ENCODE results near the gene SLC35G1. TPM values are rescaled to one million over a fixed set of nuclear protein-coding genes. Genes with fewer than 3 reads are reported as not detected.

SLC35G1 gene
- total and polyA plus RNA-seq, 2 of the 8 experiments (the other 6 are each of a cell fraction or from before 2014, with no cell fraction given) = 6.2 to 6.4 TPM

GRCh38 chr10:93867525-93867924 lies 26.3 kb upstream of the SLC35G1 start:
- no peak overlapping the region for H4K91ac ChIP-seq (replicated peaks; ENCODE audit: insufficient read length, low read length)
- no peaks in the 10 kb centered on the region; a peak in 1 of 7 replicates for H3K27me3 ChIP-seq (replicated peaks in 1 of 4; ENCODE audit: control insufficient read depth in 3 of 4, extremely low read depth in 1 of 4, insufficient read depth in 3 of 4, low read length in 3 of 4)
- no peak overlapping the region for H3K56ac ChIP-seq (replicated peaks; ENCODE audit: insufficient read length, low read depth, low read length)
- H2BK15ac ChIP-seq (ENCODE audit: low read length) = no peak overlapping the region
- WGBS, 2 experiments (ENCODE audit: extremely low coverage in 1 of 2, insufficient coverage in 1 of 2, insufficient read length in 1 of 2, insufficient replicate concordance in 2 of 2, low coverage in 1 of 2, low lambda C conversion rate in 2 of 2, missing lambda C conversion rate in 1 of 2) = 89% methylated on average over 1 of the region's 1 CpG; no CpG with 5 or more reads in 1 of the 2 experiments
- DNase-seq (ENCODE audit: low read depth in 1 of 2, low spot score in 2 of 2) (no peak), FAIRE-seq (no peak)
- H3K4me2 ChIP-seq (ENCODE audit: insufficient read depth in 1 of 2, low read depth in 2 of 2, low read length in 2 of 2) = no peak overlapping the region
- H2AK5ac ChIP-seq (ENCODE audit: low read depth, low read length) = no peak overlapping the region
- H3K18ac ChIP-seq (ENCODE audit: extremely low read depth, low read length) = no peak overlapping the region
- H4K20me1 ChIP-seq (replicated peaks in 1 of 2; ENCODE audit: control insufficient read depth in 1 of 2, insufficient read depth in 2 of 2, low read length in 2 of 2) = no peaks in the 10 kb centered on the region
- H3K4me1 ChIP-seq (replicated peaks in 1 of 4; ENCODE audit: control insufficient read depth in 3 of 4, insufficient read depth in 4 of 4, low read length in 3 of 4) = no peaks in the 10 kb centered on the region
- no peaks in the 10 kb centered on the region for H3K79me1 ChIP-seq (ENCODE audit: low read depth, low read length)
- H3K27ac ChIP-seq (ENCODE audit: low read depth, low read length) = no peak overlapping the region
- H2BK5ac ChIP-seq (ENCODE audit: low read depth, low read length) = no peak overlapping the region
- H3K9me3 ChIP-seq (ENCODE audit: insufficient read depth in 2 of 2, low read depth in 1 of 2, low read length in 1 of 2) = peaks cover under 1% of the 10 kb centered on the region in 2 experiments; a peak in 1 of 4 replicates
- ChIA-PET POLR2A (ENCODE audit: partially characterized antibody) (no interaction called here), CTCF (ENCODE audit: partially characterized antibody) (interaction anchor here (1.3 to 3.5 kb wide), 4 partner anchors 46 to 122 kb away, joined by 3 to 12 read pairs (median 4); no protein-coding TSS in a partner anchor)
- H4K5ac ChIP-seq (ENCODE audit: insufficient read length, low read depth, low read length) = no peak overlapping the region
- H4K8ac ChIP-seq (ENCODE audit: extremely low read depth, insufficient read depth, low read length) = no peak overlapping the region
- no peak overlapping the region; the same call in 1 of the 2 replicates for H2AFZ ChIP-seq (ENCODE audit: low read length)
- H2BK12ac ChIP-seq (ENCODE audit: low read depth, low read length) = no peak overlapping the region
- no peak overlapping the region for H2BK120ac ChIP-seq (replicated peaks; ENCODE audit: low read depth, low read length)
- no peak overlapping the region for H3K14ac ChIP-seq (ENCODE audit: insufficient read length)
- H3K23ac ChIP-seq (ENCODE audit: insufficient read length) = no peak overlapping the region
- H3K23me2 ChIP-seq (ENCODE audit: low read depth, low read length) = no peaks in the 10 kb centered on the region
- H3K4me3 ChIP-seq (ENCODE audit: extremely low read depth in 1 of 4, insufficient read depth in 2 of 4, low read depth in 3 of 4, low read length in 4 of 4) = no peak overlapping the region
- no peaks in the 10 kb centered on the region for H3K79me2 ChIP-seq (ENCODE audit: control insufficient read depth in 1 of 2, insufficient read depth in 2 of 2, low read length in 2 of 2)
- H2BK20ac ChIP-seq (ENCODE audit: low read length) = no peak overlapping the region
- H3K36me3 ChIP-seq (ENCODE audit: control insufficient read depth in 2 of 4, insufficient read depth in 4 of 4, low read length in 3 of 4) = no peaks in the 10 kb centered on the region
- H3K4ac ChIP-seq (replicated peaks; ENCODE audit: insufficient read length, low read depth, low read length) = no peak overlapping the region
- H3K9ac ChIP-seq (replicated peaks in 1 of 4; ENCODE audit: extremely low read depth in 1 of 4, low read depth in 3 of 4, low read length in 3 of 4) = no peak overlapping the region
- TF ChIP-seq FOSL1 (IDR thresholded peaks at IDR 0.05; ENCODE audit: insufficient read depth, low read depth, low read length) (no peak), MAX (IDR thresholded peaks at IDR 0.05) (no peak), TEAD4 (IDR thresholded peaks at IDR 0.05; ENCODE audit: low read depth, low read length) (no peak), TAF7 (optimal IDR thresholded peaks at IDR 0.05; ENCODE audit: borderline replicate concordance, low read depth, low read length) (no peak), SIRT6 (IDR thresholded peaks at IDR 0.05; ENCODE audit: low read length) (no peak), SIX5 (IDR thresholded peaks at IDR 0.05; ENCODE audit: low read depth, low read length) (no peak), SP2 (IDR thresholded peaks at IDR 0.05; ENCODE audit: low read length) (no peak), ASH2L (IDR thresholded peaks at IDR 0.05; ENCODE audit: low read length) (no peak), ATF3 (IDR thresholded peaks at IDR 0.05; ENCODE audit: insufficient read depth, low read depth, low read length) (no peak), BRCA1 (IDR thresholded peaks at IDR 0.05; ENCODE audit: low read depth, low read length) (no peak), RBBP5 (IDR thresholded peaks at IDR 0.05; ENCODE audit: borderline replicate concordance, low read depth, low read length) (no peak), TBP (IDR thresholded peaks at IDR 0.05; ENCODE audit: low read depth, low read length) (no peak)
- TF ChIP-seq, protein P1, sequence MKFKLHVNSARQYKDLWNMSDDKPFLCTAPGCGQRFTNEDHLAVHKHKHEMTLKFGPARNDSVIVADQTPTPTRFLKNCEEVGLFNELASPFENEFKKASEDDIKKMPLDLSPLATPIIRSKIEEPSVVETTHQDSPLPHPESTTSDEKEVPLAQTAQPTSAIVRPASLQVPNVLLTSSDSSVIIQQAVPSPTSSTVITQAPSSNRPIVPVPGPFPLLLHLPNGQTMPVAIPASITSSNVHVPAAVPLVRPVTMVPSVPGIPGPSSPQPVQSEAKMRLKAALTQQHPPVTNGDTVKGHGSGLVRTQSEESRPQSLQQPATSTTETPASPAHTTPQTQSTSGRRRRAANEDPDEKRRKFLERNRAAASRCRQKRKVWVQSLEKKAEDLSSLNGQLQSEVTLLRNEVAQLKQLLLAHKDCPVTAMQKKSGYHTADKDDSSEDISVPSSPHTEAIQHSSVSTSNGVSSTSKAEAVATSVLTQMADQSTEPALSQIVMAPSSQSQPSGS (IDR thresholded peaks at IDR 0.05; ENCODE audit: low read length) = no peak

All from H1 (cell line).